ENCODE measurements around the gene HOXB6.

The HOXB6 gene

GRCh38 chr17:48628649-48629410 is 24.0 kb upstream of the HOXB6 start:
- Mint-ChIP-seq H3K27me3 (peaks cover 83% of the 10 kb centered on the region), H3K27ac (no peak overlapping the region), H3K4me1 (ENCODE audit: low read depth) (peaks cover 21% of the 10 kb centered on the region), H3K4me3 (no peak overlapping the region), H3K36me3 (ENCODE audit: low read depth) (peaks cover 4% of the 10 kb centered on the region), H3K9me3 (no peaks in the 10 kb centered on the region)

- no peak overlapping the region for H3K4me3 Mint-ChIP-seq
Observed at GRCh38 chr17:48627623-48628521, 23.1 kb upstream of the HOXB6 start.

GRCh38 chr17:48627118-48627597 is 22.4 kb upstream of the HOXB6 start:
- no peaks in the 10 kb centered on the region for H3K36me3 Mint-ChIP-seq (ENCODE audit: low read depth)
- H3K9me3 Mint-ChIP-seq, result no peaks in the 10 kb centered on the region
- H3K4me1 Mint-ChIP-seq (ENCODE audit: low read depth), result peaks cover 14% of the 10 kb centered on the region
- H3K4me3 Mint-ChIP-seq, result peak overlapping the region; percentile 83
- no peak overlapping the region for H3K27ac Mint-ChIP-seq
- H3K27me3 Mint-ChIP-seq, result peaks cover 85% of the 10 kb centered on the region

More at GRCh38 chr17:48627623-48628521, 23.1 kb upstream of the HOXB6 start:
- no peak overlapping the region for H3K27ac Mint-ChIP-seq
- peaks cover 85% of the 10 kb centered on the region for H3K27me3 Mint-ChIP-seq
- H3K36me3 Mint-ChIP-seq (ENCODE audit: low read depth), result peaks cover 2% of the 10 kb centered on the region
- peaks cover 16% of the 10 kb centered on the region for H3K4me1 Mint-ChIP-seq (ENCODE audit: low read depth)
- no peaks in the 10 kb centered on the region for H3K9me3 Mint-ChIP-seq

- Mint-ChIP-seq H3K36me3 (ENCODE audit: low read depth) (no peaks in the 10 kb centered on the region), H3K4me3 (peak within 1 kb of the TSS; percentile 83), H3K4me1 (ENCODE audit: low read depth) (peaks cover 14% of the 10 kb centered on the region), H3K27ac (peak within 1 kb of the TSS; percentile 89), H3K9me3 (no peaks in the 10 kb centered on the region), H3K27me3 (peaks cover 85% of the 10 kb centered on the region)
Observed at GRCh38 chr17:48626245-48627117, 21.7 kb upstream of the HOXB6 start, which contains the start of gene HOXB9. Gene HOXB9, minus strand, starts transcription at chr17:48626358. Its CDS starts 89 bp downstream, at chr17:48626269.

- H3K4me1 Mint-ChIP-seq (ENCODE audit: low read depth), result peaks cover 14% of the 10 kb centered on the region
- no peak overlapping the region for H3K27ac Mint-ChIP-seq
- H3K27me3 Mint-ChIP-seq, result peaks cover 84% of the 10 kb centered on the region
- no peaks in the 10 kb centered on the region for H3K9me3 Mint-ChIP-seq
- H3K4me3 Mint-ChIP-seq, result peak overlapping the region; percentile 83
- no peaks in the 10 kb centered on the region for H3K36me3 Mint-ChIP-seq (ENCODE audit: low read depth)
Observed at GRCh38 chr17:48625495-48626244, 20.9 kb upstream of the HOXB6 start.

- Mint-ChIP-seq H3K36me3 (ENCODE audit: low read depth) (no peaks in the 10 kb centered on the region), H3K27me3 (peaks cover 80% of the 10 kb centered on the region), H3K27ac (no peak overlapping the region), H3K9me3 (no peaks in the 10 kb centered on the region), H3K4me3 (peak overlapping the region; percentile 83), H3K4me1 (ENCODE audit: low read depth) (peaks cover 14% of the 10 kb centered on the region)
Observed at GRCh38 chr17:48624544-48625494, 20.0 kb upstream of the HOXB6 start.

GRCh38 chr17:48624118-48624517 is 19.3 kb upstream of the HOXB6 start:
- Mint-ChIP-seq H3K27ac (no peak overlapping the region), H3K4me1 (ENCODE audit: low read depth) (peaks cover 19% of the 10 kb centered on the region), H3K4me3 (peak overlapping the region; percentile 35), H3K27me3 (peaks cover 80% of the 10 kb centered on the region), H3K9me3 (no peaks in the 10 kb centered on the region), H3K36me3 (ENCODE audit: low read depth) (no peaks in the 10 kb centered on the region)

- H3K36me3 Mint-ChIP-seq (ENCODE audit: low read depth), result no peaks in the 10 kb centered on the region
- H3K27ac Mint-ChIP-seq, result no peak overlapping the region
- no peak overlapping the region for H3K4me3 Mint-ChIP-seq
- peaks cover 80% of the 10 kb centered on the region for H3K27me3 Mint-ChIP-seq
- H3K4me1 Mint-ChIP-seq (ENCODE audit: low read depth), result peaks cover 24% of the 10 kb centered on the region
- no peaks in the 10 kb centered on the region for H3K9me3 Mint-ChIP-seq
Observed at GRCh38 chr17:48623583-48623982, 18.8 kb upstream of the HOXB6 start.

- Mint-ChIP-seq H3K9me3 (no peaks in the 10 kb centered on the region), H3K27me3 (peaks cover 80% of the 10 kb centered on the region), H3K27ac (no peak overlapping the region), H3K4me1 (ENCODE audit: low read depth) (peaks cover 30% of the 10 kb centered on the region), H3K36me3 (ENCODE audit: low read depth) (no peaks in the 10 kb centered on the region), H3K4me3 (no peak overlapping the region)
Observed at GRCh38 chr17:48622857-48623256, 18.1 kb upstream of the HOXB6 start.

GRCh38 chr17:48621410-48622392 is 16.9 kb upstream of the HOXB6 start:
- no peaks in the 10 kb centered on the region for H3K36me3 Mint-ChIP-seq (ENCODE audit: low read depth)
- H3K9me3 Mint-ChIP-seq, result no peaks in the 10 kb centered on the region
- no peak overlapping the region for H3K4me3 Mint-ChIP-seq
- H3K4me1 Mint-ChIP-seq (ENCODE audit: low read depth), result peaks cover 33% of the 10 kb centered on the region
- H3K27ac Mint-ChIP-seq, result no peak overlapping the region
- H3K27me3 Mint-ChIP-seq, result peaks cover 81% of the 10 kb centered on the region

GRCh38 chr17:48620461-48621139 is 15.8 kb upstream of the HOXB6 start:
- Mint-ChIP-seq H3K4me1 (ENCODE audit: low read depth) (peaks cover 26% of the 10 kb centered on the region), H3K27me3 (peaks cover 85% of the 10 kb centered on the region), H3K4me3 (no peak overlapping the region), H3K9me3 (no peaks in the 10 kb centered on the region), H3K36me3 (ENCODE audit: low read depth) (no peaks in the 10 kb centered on the region), H3K27ac (no peak overlapping the region)
